ENCODE results near the gene RPS6KA1. TPM values are rescaled to one million over a fixed set of nuclear protein-coding genes. Genes with fewer than 3 reads are reported as not detected.

RPS6KA1 gene
- total and polyA plus RNA-seq, 2 donors from 2014 or later = 39.5 to 58.1 TPM

DNA sequence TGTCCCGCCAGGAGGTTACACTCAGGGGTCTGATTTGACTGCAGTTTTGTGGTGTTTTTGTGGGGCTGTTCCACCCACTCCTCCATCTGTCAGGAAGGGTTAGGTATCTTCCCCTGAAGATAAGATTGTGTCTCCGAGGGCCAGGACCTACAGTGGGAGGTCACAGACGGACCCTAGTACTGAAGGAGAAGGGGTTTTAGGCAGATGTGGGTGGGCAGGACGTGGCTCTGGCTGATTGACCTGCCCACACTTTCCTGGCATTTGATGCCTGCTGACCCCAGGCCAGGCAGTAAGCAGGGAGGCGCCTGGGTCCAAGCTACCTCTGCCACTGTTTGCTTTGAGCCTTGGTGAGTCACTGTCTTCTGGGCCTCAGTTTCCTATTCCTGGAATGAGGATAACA, 13.9 kb downstream of the RPS6KA1 start:
- DNase-seq = no peak
- Histone ChIP-seq H3K27me3 (ENCODE audit: control insufficient read depth, insufficient read depth, low read length) (no peaks in the 10 kb centered on the region), H3K9ac (ENCODE audit: low read length in 3 of 3) (no peak overlapping the region), H3K4me3 (ENCODE audit: low read length in 3 of 3) (no peak overlapping the region), H3K4me1 (ENCODE audit: control insufficient read depth in 2 of 3, insufficient read depth in 2 of 3, low read depth in 1 of 3, low read length in 3 of 3) (peaks cover 0 to 15% (median 0%) of the 10 kb centered on the region in 3 donors), H3K9me3 (ENCODE audit: control insufficient read depth in 2 of 3, insufficient read depth in 1 of 3, low read length in 3 of 3) (no peaks in the 10 kb centered on the region), H3K27ac (ENCODE audit: low read depth in 2 of 2, low read length in 2 of 2) (peak overlapping the region in 1 of 2 donors; percentile 48), H3K36me3 (ENCODE audit: control insufficient read depth in 2 of 3, insufficient read depth in 3 of 3, low read length in 3 of 3) (peaks cover 0 to 11% (median 4%) of the 10 kb centered on the region in 3 donors)
- TF ChIP-seq, protein P1, sequence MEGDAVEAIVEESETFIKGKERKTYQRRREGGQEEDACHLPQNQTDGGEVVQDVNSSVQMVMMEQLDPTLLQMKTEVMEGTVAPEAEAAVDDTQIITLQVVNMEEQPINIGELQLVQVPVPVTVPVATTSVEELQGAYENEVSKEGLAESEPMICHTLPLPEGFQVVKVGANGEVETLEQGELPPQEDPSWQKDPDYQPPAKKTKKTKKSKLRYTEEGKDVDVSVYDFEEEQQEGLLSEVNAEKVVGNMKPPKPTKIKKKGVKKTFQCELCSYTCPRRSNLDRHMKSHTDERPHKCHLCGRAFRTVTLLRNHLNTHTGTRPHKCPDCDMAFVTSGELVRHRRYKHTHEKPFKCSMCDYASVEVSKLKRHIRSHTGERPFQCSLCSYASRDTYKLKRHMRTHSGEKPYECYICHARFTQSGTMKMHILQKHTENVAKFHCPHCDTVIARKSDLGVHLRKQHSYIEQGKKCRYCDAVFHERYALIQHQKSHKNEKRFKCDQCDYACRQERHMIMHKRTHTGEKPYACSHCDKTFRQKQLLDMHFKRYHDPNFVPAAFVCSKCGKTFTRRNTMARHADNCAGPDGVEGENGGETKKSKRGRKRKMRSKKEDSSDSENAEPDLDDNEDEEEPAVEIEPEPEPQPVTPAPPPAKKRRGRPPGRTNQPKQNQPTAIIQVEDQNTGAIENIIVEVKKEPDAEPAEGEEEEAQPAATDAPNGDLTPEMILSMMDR (IDR thresholded peaks at IDR 0.05; ENCODE audit: borderline replicate concordance, extremely low read depth, insufficient read depth) = no peak
- no peak for FAIRE-seq
- intact Hi-C loops (cut with DNase I) = no loop called here

DNA sequence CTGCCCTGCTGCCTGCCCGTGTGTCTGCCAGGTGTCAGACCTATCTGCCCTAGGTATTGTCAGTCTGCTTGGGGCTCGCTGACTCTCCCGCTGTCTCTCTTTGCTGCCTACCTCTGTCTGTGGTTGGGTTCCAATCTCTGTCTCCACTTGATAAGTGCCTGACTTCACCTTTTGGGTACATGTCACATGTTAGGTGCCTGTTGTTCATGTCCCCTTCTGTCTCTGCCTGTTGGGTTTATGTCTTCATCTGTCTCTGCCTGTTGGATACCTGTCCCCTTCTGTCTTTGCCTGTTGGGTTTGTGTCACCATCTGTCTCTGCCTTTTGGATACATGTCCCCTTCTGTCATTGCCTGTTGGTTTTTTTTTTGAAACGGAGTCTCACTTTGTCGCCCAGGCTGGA, 14.6 kb downstream of the RPS6KA1 start:
- no peak overlapping the region for H3K9ac ChIP-seq (ENCODE audit: low read length in 3 of 3)
- FAIRE-seq (no peak), DNase-seq (no peak)
- H3K4me3 ChIP-seq (ENCODE audit: low read length in 3 of 3) = no peak overlapping the region
- H3K27me3 ChIP-seq (ENCODE audit: control insufficient read depth, insufficient read depth, low read length) = no peaks in the 10 kb centered on the region
- TF ChIP-seq, protein P1 (IDR thresholded peaks at IDR 0.05; ENCODE audit: borderline replicate concordance, extremely low read depth, insufficient read depth) = no peak
- no peaks in the 10 kb centered on the region for H3K9me3 ChIP-seq (ENCODE audit: control insufficient read depth in 2 of 3, insufficient read depth in 1 of 3, low read length in 3 of 3)
- H3K4me1 ChIP-seq (ENCODE audit: control insufficient read depth in 2 of 3, insufficient read depth in 2 of 3, low read depth in 1 of 3, low read length in 3 of 3) = peaks cover 0 to 11% (median 0%) of the 10 kb centered on the region in 3 donors
- peaks cover 0 to 6% (median 0%) of the 10 kb centered on the region in 3 donors for H3K36me3 ChIP-seq (ENCODE audit: control insufficient read depth in 2 of 3, insufficient read depth in 3 of 3, low read length in 3 of 3)
- intact Hi-C loops (cut with DNase I) = no loop called here
- H3K27ac ChIP-seq (ENCODE audit: low read depth in 2 of 2, low read length in 2 of 2) = no peak overlapping the region

- FAIRE-seq = no peak
- intact Hi-C loops (cut with DNase I) = no loop called here
- H3K9me3 ChIP-seq (ENCODE audit: control insufficient read depth in 2 of 3, insufficient read depth in 1 of 3, low read length in 3 of 3) = no peaks in the 10 kb centered on the region
- peaks cover 0 to 11% (median 0%) of the 10 kb centered on the region in 3 donors for H3K4me1 ChIP-seq (ENCODE audit: control insufficient read depth in 2 of 3, insufficient read depth in 2 of 3, low read depth in 1 of 3, low read length in 3 of 3)
- TF ChIP-seq, protein P1 (IDR thresholded peaks at IDR 0.05; ENCODE audit: borderline replicate concordance, extremely low read depth, insufficient read depth) = no peak
- no peak for DNase-seq
- peaks cover 0 to 6% (median 0%) of the 10 kb centered on the region in 3 donors for H3K36me3 ChIP-seq (ENCODE audit: control insufficient read depth in 2 of 3, insufficient read depth in 3 of 3, low read length in 3 of 3)
- H3K27ac ChIP-seq (ENCODE audit: low read depth in 2 of 2, low read length in 2 of 2) = no peak overlapping the region
- no peaks in the 10 kb centered on the region for H3K27me3 ChIP-seq (ENCODE audit: control insufficient read depth, insufficient read depth, low read length)
- H3K9ac ChIP-seq (ENCODE audit: low read length in 3 of 3) = no peak overlapping the region
- no peak overlapping the region for H3K4me3 ChIP-seq (ENCODE audit: low read length in 3 of 3)
Measured at GRCh38 chr1:26545969-26546323, 16.4 kb downstream of the RPS6KA1 start.

- intact Hi-C loops (cut with DNase I) = no loop called here
- no peak for FAIRE-seq
- no peak overlapping the region for H3K27ac ChIP-seq (ENCODE audit: low read depth in 2 of 2, low read length in 2 of 2)
Measured at GRCh38 chr1:26546375-26546774, 16.8 kb downstream of the RPS6KA1 start.

More at GRCh38 chr1:26546375-26546774, 16.8 kb downstream of the RPS6KA1 start:
- Histone ChIP-seq H3K9ac (ENCODE audit: low read length in 3 of 3) (no peak overlapping the region), H3K36me3 (ENCODE audit: control insufficient read depth in 2 of 3, insufficient read depth in 3 of 3, low read length in 3 of 3) (peaks cover 0 to 6% (median 0%) of the 10 kb centered on the region in 3 donors), H3K27me3 (ENCODE audit: control insufficient read depth, insufficient read depth, low read length) (no peaks in the 10 kb centered on the region), H3K9me3 (ENCODE audit: control insufficient read depth in 2 of 3, insufficient read depth in 1 of 3, low read length in 3 of 3) (no peaks in the 10 kb centered on the region), H3K4me1 (ENCODE audit: control insufficient read depth in 2 of 3, insufficient read depth in 2 of 3, low read depth in 1 of 3, low read length in 3 of 3) (peaks cover 0 to 10% (median 0%) of the 10 kb centered on the region in 3 donors), H3K4me3 (ENCODE audit: low read length in 3 of 3) (no peak overlapping the region)
- TF ChIP-seq, protein P1 (IDR thresholded peaks at IDR 0.05; ENCODE audit: borderline replicate concordance, extremely low read depth, insufficient read depth) = no peak
- DNase-seq = no peak
